Neural cell (in vitro differentiated cells): ENCODE results near the gene CADPS2.

Experiments used
- EP300 ChIP-seq: fragments of 450-650 bp; conservative IDR thresholded peaks from 2 replicates; pipeline ENCODE4 v1.6.1; 2014; ENCODE audit warnings: antibody characterized with exemption, mild to moderate bottlenecking, moderate library complexity; ENCODE audit not compliant: poor library complexity, severe bottlenecking
- EZH2 ChIP-seq: fragments of 200-600, 300-800 bp; shearing (Covaris generic), sonication (generic); IDR thresholded peaks from 2 replicates; pipeline ENCODE4 v1.6.1; 2014; ENCODE audit warnings: antibody characterized with exemption, low read length, borderline replicate concordance, mild to moderate bottlenecking; ENCODE audit not compliant: insufficient read depth, poor library complexity, severe bottlenecking
- POLR2AphosphoS5 ChIP-seq: IDR thresholded peaks from 2 replicates; pipeline ENCODE4 v1.6.1; 2012
- RAD21 ChIP-seq: fragments of 450-650 bp; conservative IDR thresholded peaks from 2 replicates; pipeline ENCODE4 v1.6.1; 2014; ENCODE audit warnings: antibody characterized with exemption, mild to moderate bottlenecking, moderate library complexity
- SMC3 ChIP-seq: fragments of 450-650 bp; conservative IDR thresholded peaks from 2 replicates; pipeline ENCODE4 v1.6.1; 2014; ENCODE audit warnings: antibody characterized with exemption, mild to moderate bottlenecking, moderate library complexity; ENCODE audit not compliant: poor library complexity
- TF ChIP-seq, protein P1 (sequence below): fragments of 450-650 bp; IDR thresholded peaks from 2 replicates; pipeline ENCODE4 v1.5.1; 2014; ENCODE audit warnings: antibody characterized with exemption, mild to moderate bottlenecking, moderate library complexity; ENCODE audit not compliant: poor library complexity, severe bottlenecking
- TF ChIP-seq, protein P2 (sequence below): IDR thresholded peaks from 2 replicates; pipeline ENCODE4 v1.6.1; 2012; ENCODE audit warnings: borderline replicate concordance

DNA sequence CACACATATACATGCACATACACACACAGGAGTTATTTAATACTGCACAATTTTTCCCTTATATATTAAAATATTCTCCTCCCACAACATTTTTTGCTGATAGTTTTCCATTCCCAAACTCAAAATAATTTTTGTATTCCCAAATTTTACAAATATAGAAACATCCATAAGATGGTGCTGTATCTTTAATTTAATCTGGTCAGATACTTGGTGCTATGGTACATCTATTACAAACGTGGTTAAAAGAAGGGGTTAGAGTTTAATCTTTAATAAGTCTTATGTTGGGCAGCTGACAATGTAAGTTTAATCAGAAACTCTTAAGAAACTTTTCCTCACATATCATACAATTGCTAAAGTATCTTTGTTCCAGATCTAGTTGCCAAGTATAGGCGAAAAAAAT is 10.2 kb upstream of the CADPS2 start:
- TF ChIP-seq POLR2AphosphoS5 (no peak), EP300 (no peak), EZH2 (no peak), SMC3 (no peak), RAD21 (peak; percentile 37)
- TF ChIP-seq, protein P1, sequence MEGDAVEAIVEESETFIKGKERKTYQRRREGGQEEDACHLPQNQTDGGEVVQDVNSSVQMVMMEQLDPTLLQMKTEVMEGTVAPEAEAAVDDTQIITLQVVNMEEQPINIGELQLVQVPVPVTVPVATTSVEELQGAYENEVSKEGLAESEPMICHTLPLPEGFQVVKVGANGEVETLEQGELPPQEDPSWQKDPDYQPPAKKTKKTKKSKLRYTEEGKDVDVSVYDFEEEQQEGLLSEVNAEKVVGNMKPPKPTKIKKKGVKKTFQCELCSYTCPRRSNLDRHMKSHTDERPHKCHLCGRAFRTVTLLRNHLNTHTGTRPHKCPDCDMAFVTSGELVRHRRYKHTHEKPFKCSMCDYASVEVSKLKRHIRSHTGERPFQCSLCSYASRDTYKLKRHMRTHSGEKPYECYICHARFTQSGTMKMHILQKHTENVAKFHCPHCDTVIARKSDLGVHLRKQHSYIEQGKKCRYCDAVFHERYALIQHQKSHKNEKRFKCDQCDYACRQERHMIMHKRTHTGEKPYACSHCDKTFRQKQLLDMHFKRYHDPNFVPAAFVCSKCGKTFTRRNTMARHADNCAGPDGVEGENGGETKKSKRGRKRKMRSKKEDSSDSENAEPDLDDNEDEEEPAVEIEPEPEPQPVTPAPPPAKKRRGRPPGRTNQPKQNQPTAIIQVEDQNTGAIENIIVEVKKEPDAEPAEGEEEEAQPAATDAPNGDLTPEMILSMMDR, result peak; percentile 31
- TF ChIP-seq, protein P2, sequence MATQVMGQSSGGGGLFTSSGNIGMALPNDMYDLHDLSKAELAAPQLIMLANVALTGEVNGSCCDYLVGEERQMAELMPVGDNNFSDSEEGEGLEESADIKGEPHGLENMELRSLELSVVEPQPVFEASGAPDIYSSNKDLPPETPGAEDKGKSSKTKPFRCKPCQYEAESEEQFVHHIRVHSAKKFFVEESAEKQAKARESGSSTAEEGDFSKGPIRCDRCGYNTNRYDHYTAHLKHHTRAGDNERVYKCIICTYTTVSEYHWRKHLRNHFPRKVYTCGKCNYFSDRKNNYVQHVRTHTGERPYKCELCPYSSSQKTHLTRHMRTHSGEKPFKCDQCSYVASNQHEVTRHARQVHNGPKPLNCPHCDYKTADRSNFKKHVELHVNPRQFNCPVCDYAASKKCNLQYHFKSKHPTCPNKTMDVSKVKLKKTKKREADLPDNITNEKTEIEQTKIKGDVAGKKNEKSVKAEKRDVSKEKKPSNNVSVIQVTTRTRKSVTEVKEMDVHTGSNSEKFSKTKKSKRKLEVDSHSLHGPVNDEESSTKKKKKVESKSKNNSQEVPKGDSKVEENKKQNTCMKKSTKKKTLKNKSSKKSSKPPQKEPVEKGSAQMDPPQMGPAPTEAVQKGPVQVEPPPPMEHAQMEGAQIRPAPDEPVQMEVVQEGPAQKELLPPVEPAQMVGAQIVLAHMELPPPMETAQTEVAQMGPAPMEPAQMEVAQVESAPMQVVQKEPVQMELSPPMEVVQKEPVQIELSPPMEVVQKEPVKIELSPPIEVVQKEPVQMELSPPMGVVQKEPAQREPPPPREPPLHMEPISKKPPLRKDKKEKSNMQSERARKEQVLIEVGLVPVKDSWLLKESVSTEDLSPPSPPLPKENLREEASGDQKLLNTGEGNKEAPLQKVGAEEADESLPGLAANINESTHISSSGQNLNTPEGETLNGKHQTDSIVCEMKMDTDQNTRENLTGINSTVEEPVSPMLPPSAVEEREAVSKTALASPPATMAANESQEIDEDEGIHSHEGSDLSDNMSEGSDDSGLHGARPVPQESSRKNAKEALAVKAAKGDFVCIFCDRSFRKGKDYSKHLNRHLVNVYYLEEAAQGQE, result no peak
